RWPE1 (cell line): Measurements from ENCODE around the gene AKAP8.
A peak's percentile ranks its signal among the peaks of the same experiment; 100 is the strongest.

ENCODE experiments used
- CTCF ChIA-PET: fragments of 350-600 bp; sonication (Branson Sonifier 250); formaldehyde crosslinking; extraction: SDS; loops from one replicate; lab custom pipeline; 2021; lab: Yijun Ruan, JAX
- POLR2A ChIA-PET: fragments of 400-600 bp; formaldehyde crosslinking; extraction: SDS; loops from one replicate; lab custom pipeline; 2020; ENCODE audit warnings: antibody characterized with exemption; ENCODE audit not compliant: low non-redundant PET; lab: Yijun Ruan, JAX
- DNase-seq: peaks from one replicate; pipeline ENCODE4 v3.0.0; 2012; ENCODE audit warnings: low spot score
- H3K27ac ChIP-seq: fragments of 450-650 bp; 2 replicates; pipeline ENCODE4 v1.5.1; 2017
- TF ChIP-seq, protein P1 (sequence below): fragments of 450-650 bp; conservative IDR thresholded peaks from 2 replicates; pipeline ENCODE4 v1.5.1; 2017; ENCODE audit warnings: low read depth, mild to moderate bottlenecking

Gene AKAP8

DNA sequence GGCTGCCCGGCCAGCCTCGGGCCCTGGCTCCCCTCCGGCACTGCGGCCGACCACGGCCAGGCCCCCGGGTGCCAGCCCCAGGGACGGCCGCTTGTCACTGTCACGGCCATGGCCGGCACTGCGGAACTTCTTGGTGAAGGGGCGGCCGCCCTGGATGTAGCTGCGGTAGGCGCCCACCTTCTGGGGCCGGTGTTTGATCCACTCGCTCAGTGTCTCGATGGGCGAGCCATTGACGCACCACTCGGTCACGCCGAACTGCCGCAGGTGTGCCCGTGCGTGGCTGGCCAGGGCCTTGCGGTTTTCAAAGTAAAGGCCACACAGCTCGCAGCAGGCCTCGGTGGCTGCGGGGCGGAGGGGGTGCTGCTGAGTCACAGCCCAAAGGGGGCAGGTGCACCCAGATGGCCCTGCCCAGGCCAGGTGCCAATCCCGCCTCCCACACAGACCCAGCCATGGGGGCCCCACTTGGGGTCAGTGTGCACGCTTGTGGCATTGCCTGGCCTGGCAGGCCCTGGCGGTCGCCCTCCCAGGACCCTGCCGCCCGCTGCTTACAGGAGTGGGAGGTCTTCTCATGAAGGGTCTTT lies 45.2 kb upstream of the AKAP8 start:
- CTCF ChIA-PET, result no interaction called here
- TF ChIP-seq, protein P1, sequence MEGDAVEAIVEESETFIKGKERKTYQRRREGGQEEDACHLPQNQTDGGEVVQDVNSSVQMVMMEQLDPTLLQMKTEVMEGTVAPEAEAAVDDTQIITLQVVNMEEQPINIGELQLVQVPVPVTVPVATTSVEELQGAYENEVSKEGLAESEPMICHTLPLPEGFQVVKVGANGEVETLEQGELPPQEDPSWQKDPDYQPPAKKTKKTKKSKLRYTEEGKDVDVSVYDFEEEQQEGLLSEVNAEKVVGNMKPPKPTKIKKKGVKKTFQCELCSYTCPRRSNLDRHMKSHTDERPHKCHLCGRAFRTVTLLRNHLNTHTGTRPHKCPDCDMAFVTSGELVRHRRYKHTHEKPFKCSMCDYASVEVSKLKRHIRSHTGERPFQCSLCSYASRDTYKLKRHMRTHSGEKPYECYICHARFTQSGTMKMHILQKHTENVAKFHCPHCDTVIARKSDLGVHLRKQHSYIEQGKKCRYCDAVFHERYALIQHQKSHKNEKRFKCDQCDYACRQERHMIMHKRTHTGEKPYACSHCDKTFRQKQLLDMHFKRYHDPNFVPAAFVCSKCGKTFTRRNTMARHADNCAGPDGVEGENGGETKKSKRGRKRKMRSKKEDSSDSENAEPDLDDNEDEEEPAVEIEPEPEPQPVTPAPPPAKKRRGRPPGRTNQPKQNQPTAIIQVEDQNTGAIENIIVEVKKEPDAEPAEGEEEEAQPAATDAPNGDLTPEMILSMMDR, result no peak
- DNase-seq, result no peak
- POLR2A ChIA-PET, result no interaction called here
- H3K27ac ChIP-seq, result no peak overlapping the region

DNA sequence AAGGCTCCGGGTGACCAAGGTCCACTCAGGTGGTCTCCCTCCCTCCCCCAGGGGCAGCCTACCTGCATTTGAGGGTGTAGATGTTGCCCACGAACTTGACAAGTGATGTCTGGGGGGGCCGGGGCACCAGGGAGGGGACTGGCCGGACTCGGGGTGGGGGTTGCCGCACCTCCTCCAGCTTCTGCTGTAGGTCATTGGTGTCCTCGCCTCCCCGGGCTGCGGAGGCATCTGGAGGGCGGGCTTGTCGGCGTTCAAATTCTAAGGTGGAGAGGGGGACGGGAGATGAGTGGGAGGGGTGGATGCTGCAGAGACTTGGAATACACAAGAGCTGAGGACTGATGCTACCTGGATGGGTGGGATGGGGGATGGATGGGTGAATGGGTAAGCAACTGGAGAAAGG lies 44.5 kb upstream of the AKAP8 start:
- DNase-seq, result no peak
- ChIA-PET POLR2A (no interaction called here), CTCF (no interaction called here)
- H3K27ac ChIP-seq, result no peak overlapping the region
- TF ChIP-seq, protein P1, result no peak

DNA sequence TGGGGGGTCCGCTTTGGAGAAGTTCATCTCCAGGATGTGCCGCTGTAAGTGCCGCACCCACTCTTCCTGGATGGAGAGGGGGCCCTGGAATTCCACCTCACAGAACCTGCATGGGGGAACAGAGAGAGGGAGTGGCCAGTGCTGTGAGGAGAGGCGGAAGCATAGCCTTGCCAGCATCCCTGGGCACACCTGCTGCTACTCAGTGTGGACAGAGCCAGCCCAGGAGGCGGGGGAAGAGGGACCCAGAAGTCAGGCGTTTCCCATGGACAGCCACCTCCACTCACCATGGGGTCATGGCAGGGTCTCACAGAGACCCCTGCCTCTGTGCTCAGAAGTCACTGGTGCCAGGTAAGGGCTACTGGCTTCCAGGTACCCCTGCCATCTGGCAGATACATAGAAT lies 43.5 kb upstream of the AKAP8 start:
- TF ChIP-seq, protein P1, result no peak
- no peak for DNase-seq
- ChIA-PET CTCF (interaction anchor here (1.2 kb wide), 1 partner anchor 142 kb away, joined by 4 read pairs; no protein-coding TSS in a partner anchor), POLR2A (no interaction called here)
- H3K27ac ChIP-seq, result no peak overlapping the region

DNA sequence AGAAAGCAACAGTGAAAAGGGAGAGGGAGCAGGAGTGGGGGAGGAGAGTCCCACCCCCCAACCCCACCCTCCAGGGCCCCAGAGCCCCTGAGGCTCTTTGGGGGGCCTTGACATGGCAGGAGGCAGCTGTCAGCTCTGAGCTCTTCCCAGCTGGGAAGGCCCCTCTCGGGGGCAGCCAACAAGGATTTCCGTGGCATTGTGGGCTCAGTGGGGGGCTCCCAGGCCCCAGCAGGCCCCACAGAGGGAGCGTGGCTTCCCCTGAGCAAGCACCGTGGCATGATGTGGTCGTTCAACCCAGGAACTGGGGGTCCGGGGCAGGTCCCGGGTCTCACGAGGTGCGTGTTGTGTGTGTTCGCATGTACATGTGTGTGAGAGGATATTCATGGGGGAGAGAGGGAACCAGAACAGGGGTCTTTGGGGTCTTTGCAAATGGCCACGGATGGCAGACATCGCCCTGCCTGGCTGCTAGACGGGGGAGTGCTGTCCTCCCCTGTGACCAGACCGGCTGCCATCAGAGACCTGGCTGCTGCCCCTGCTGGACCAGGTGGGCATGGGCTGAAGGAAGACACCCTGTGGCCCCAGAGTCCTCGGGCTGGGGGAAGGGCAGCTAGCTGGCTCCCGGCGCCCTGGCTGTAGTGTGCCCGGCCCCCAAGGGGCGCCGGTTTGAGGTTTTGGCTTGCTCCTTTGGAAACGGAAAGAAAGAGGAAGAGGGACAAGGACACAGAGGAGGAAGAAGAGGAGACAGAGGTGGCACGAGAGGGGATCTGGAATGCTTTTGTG lies 42.9 kb upstream of the AKAP8 start:
- TF ChIP-seq, protein P1, result no peak
- peak overlapping the region; percentile 43 for H3K27ac ChIP-seq
- no peak for DNase-seq
- POLR2A ChIA-PET, result no interaction called here
- CTCF ChIA-PET, result interaction anchor here (0.6 to 1.2 kb wide), 3 partner anchors 134 to 246 kb away, joined by 3 to 4 read pairs (median 3); no protein-coding TSS in a partner anchor

DNA sequence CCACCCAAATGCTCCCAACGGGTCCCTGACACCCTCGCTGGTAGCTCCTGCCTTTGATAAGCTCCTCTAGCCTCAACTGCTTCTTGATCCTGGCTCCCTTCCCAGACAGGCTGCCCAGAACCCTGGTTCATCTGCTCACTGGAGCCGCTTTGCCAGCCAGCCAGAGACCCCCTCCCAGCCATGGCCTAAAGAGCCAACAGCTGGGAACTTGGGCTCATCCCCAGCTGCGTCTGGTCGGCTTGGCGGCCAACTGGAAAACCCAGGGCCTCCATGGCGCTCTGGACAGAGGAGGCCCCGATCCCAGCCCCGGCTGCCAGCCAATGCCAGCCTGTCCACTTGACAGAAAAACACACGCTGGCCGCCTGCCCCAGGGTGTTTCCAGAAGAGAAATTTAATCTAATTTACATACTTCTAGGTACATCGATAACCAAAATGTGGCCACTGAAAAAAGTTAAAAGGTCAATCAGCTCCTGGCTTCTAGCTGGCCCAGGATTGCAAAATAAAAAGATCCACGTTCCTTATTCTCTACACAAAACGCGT lies 42.2 kb upstream of the AKAP8 start:
- DNase-seq, result no peak
- CTCF ChIA-PET, result interaction anchor here (0.6 to 1.2 kb wide), 4 partner anchors 135 to 320 kb away, joined by 3 to 4 read pairs (median 3); no protein-coding TSS in a partner anchor
- TF ChIP-seq, protein P1, result no peak
- H3K27ac ChIP-seq, result peak overlapping the region; percentile 43
- POLR2A ChIA-PET, result no interaction called here

DNA sequence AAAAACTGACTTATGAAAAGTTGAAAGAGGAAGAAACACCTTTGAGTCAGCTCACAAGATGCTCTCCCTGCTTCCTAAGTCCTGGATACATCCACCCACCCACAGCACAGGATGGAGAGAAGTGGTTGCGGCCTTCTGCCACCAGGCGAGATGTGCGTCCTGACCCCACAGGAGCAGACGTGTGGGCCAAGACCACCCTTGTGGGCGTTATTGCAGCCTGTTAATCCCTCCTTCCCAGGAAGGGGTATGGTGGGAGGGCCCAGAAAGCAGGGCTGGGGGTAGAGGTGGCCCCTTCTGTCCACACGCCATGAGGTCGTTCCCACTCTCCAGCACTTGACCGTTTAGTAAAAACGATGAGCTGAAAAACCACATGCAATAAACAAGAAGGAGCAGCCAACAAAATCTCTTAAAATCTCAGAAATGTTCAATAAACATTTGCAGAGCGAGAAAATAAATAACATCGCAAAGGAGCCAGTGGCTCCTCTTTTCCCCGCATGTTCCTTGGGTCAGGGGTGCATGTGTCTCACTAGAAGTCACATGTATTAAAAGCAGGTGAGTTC lies 41.6 kb upstream of the AKAP8 start:
- POLR2A ChIA-PET, result no interaction called here
- TF ChIP-seq, protein P1, result no peak
- no peak for DNase-seq
- peak overlapping the region; percentile 43 for H3K27ac ChIP-seq
- CTCF ChIA-PET, result interaction anchor here (1.0 kb wide), 1 partner anchor 136 kb away, joined by 3 read pairs; no protein-coding TSS in a partner anchor
